GM23338 (cell line): ENCODE data around the gene RIGI.

ENCODE experiments used
- CREB1 ChIP-seq: fragments of 250-450 bp; sonication (Bioruptor Pico); IDR thresholded peaks from 2 replicates; pipeline ENCODE4 v1.5.0; 2020; ENCODE audit warnings: low read depth, mild to moderate bottlenecking, moderate library complexity
- CTCF ChIP-seq, 2 experiments: fragments of 200-600 bp in 1 of 2; sonication (generic) in 1 of 2; conservative IDR thresholded peaks; 2 replicates each; pipeline versions ENCODE4 v1.5.1 to v1.6.1; 2016 to 2017; ENCODE audit warnings: antibody characterized with exemption in 2 of 2, low read depth in 2 of 2, mild to moderate bottlenecking in 2 of 2, moderate library complexity in 1 of 2
- ETS1 ChIP-seq: IDR thresholded peaks from 2 replicates; pipeline ENCODE4 v1.6.1; 2016; ENCODE audit warnings: antibody characterized with exemption
- EZH2 ChIP-seq: fragments of 200-600 bp; sonication (generic); IDR thresholded peaks from one replicate; pipeline ENCODE4 v1.8.0; 2017; ENCODE audit warnings: antibody characterized with exemption, mild to moderate bottlenecking, low read depth; ENCODE audit not compliant: unreplicated experiment
- EZH2phosphoT487 ChIP-seq: fragments of 200-600 bp; sonication (generic); IDR thresholded peaks from one replicate; pipeline ENCODE4 v1.8.1; 2018; ENCODE audit warnings: antibody characterized with exemption; ENCODE audit not compliant: unreplicated experiment
- JUNB ChIP-seq: IDR thresholded peaks from one replicate; pipeline ENCODE4 v1.6.1; 2016; ENCODE audit warnings: antibody characterized with exemption; ENCODE audit not compliant: unreplicated experiment
- NANOG ChIP-seq: IDR thresholded peaks from 2 replicates; pipeline ENCODE4 v1.6.1; 2016; ENCODE audit warnings: antibody characterized with exemption, borderline replicate concordance
- POLR2AphosphoS5 ChIP-seq: IDR thresholded peaks from 2 replicates; pipeline ENCODE4 v1.6.1; 2016; ENCODE audit warnings: antibody characterized with exemption, low read depth
- REST ChIP-seq: IDR thresholded peaks from one replicate; pipeline ENCODE4 v1.6.1; 2018; ENCODE audit warnings: antibody characterized with exemption; ENCODE audit not compliant: unreplicated experiment
- STAT1 ChIP-seq: IDR thresholded peaks from one replicate; pipeline ENCODE4 v1.6.1; 2016; ENCODE audit warnings: antibody characterized with exemption; ENCODE audit not compliant: unreplicated experiment
- ZNF114 ChIP-seq: fragments of 250-450 bp; sonication (Bioruptor Pico); IDR thresholded peaks from 2 replicates; pipeline ENCODE4 v1.5.0; 2020; ENCODE audit warnings: mild to moderate bottlenecking, moderate library complexity
- ZNF331 ChIP-seq: fragments of 250-450 bp; sonication (Bioruptor Pico); IDR thresholded peaks from 2 replicates; pipeline ENCODE4 v1.5.0; 2020; ENCODE audit warnings: low read depth, mild to moderate bottlenecking, moderate library complexity

- TF ChIP-seq REST, result no peak
- TF ChIP-seq EZH2, result no peak
- TF ChIP-seq POLR2AphosphoS5, result no peak
- no peak for TF ChIP-seq CTCF (conservative IDR thresholded peaks at IDR 0.05; ENCODE audit: low read depth in 2 of 2)
- no peak for TF ChIP-seq EZH2phosphoT487
- no peak for TF ChIP-seq CREB1 (CRISPR knock-in tag)
- no peak for TF ChIP-seq ZNF331
- TF ChIP-seq STAT1, result no peak
- TF ChIP-seq ETS1, result no peak
- no peak for TF ChIP-seq JUNB
- no peak for TF ChIP-seq ZNF114 (CRISPR knock-in tag)
- no peak for TF ChIP-seq NANOG
These were observed 48.9 kb upstream of the RIGI start for GRCh38 chr9:32574858-32575257.
